Mucosa of descending colon (tissue), 3 donors: ENCODE results near the gene NPRL2. TPM values are rescaled to one million over a fixed set of nuclear protein-coding genes. Genes with fewer than 3 reads are reported as not detected.

ENCODE experiments used
- ATAC-seq: fragments of 200-7000 bp; cut with Tn5 transposase; one replicate; pipeline ENCODE4 v1.9.1; 2020; ENCODE audit warnings: mild to moderate bottlenecking, moderate library complexity
- DNase-seq, 3 donors: peaks; one replicate each; pipeline ENCODE4 v3.0.0-alpha.2; 2020
- H3K36me3 ChIP-seq: fragments of 200-600 bp; one replicate; pipeline ENCODE4 v1.8.0; 2021; ENCODE audit warnings: low read depth, mild to moderate bottlenecking
- H3K4me1 ChIP-seq: fragments of 200-600 bp; one replicate; pipeline ENCODE4 v1.8.0; 2021; ENCODE audit warnings: low read depth, mild to moderate bottlenecking
- H3K4me3 ChIP-seq: fragments of 200-600 bp; one replicate; pipeline ENCODE4 v1.8.0; 2021; ENCODE audit warnings: mild to moderate bottlenecking
- H3K9me3 ChIP-seq: fragments of 200-600 bp; one replicate; pipeline ENCODE4 v1.8.0; 2021; ENCODE audit warnings: mild to moderate bottlenecking
- intact Hi-C, 2 donors: fragments of 100-400 bp; cut with DNase I in 1 of 2; cut with micrococcal nuclease in 1 of 2; formaldehyde crosslinking; loops; one replicate each; pipeline versions ENCODE4 v1.11.0 to v1.11.1; 2022; cut with DNase I, micrococcal nuclease
- total RNA-seq, 3 donors: library from RNA; stranded (reverse); fragmentation: NEBNext Ultra II Directional in 2 of 3; extraction: Animal tissue kit (Norgen Biotek cat#: 25700) in 2 of 3; gene quantifications; one replicate each; pipeline versions ENCODE4 v1.2.1 to v1.2.4, GENCODE V29; 2021 to 2023
- TF ChIP-seq, protein P1 (sequence below): fragments of 200-600 bp; IDR thresholded peaks from one replicate; pipeline ENCODE4 v1.8.0; 2022; ENCODE audit warnings: antibody characterized with exemption, mild to moderate bottlenecking
- donor health status: DM: no; HTN: no; CAD: no; lungs with moderate emphysema.
- donor health status: DM: no; HTN: no; CAD: no.
- donor health status: DM: no; HTN: yes; CAD: no.

Gene NPRL2
- total RNA-seq, 3 donors from 2014 or later: 20.2 to 32.9 (median 25.0) TPM

DNA sequence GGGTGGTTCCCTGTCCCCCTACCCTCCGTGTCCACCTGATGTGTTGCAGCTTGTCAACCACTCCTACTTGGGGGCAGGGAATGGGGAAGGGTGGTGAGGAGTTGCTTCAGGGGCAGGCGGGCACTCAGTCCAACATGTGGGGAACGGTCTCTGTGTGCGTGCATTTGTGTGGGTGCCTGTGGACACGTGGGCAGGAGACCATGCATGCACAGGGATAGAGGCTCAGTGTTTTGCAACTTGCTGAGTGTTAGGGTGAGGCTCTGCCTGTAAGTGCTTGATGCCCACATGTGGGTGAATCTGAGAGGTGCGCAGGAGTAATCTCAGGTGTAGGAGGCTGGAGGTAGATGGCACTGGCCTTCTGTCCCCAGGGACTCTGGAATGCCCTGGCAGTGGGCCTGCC lies 33.2 kb upstream of the NPRL2 start:
- TF ChIP-seq, protein P1, sequence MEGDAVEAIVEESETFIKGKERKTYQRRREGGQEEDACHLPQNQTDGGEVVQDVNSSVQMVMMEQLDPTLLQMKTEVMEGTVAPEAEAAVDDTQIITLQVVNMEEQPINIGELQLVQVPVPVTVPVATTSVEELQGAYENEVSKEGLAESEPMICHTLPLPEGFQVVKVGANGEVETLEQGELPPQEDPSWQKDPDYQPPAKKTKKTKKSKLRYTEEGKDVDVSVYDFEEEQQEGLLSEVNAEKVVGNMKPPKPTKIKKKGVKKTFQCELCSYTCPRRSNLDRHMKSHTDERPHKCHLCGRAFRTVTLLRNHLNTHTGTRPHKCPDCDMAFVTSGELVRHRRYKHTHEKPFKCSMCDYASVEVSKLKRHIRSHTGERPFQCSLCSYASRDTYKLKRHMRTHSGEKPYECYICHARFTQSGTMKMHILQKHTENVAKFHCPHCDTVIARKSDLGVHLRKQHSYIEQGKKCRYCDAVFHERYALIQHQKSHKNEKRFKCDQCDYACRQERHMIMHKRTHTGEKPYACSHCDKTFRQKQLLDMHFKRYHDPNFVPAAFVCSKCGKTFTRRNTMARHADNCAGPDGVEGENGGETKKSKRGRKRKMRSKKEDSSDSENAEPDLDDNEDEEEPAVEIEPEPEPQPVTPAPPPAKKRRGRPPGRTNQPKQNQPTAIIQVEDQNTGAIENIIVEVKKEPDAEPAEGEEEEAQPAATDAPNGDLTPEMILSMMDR: no peak
- ATAC-seq: no peak
- H3K36me3 ChIP-seq: no peaks in the 10 kb centered on the region
- H3K9me3 ChIP-seq: no peaks in the 10 kb centered on the region
- intact Hi-C loops: no loop called here
- no peak for DNase-seq
- H3K4me3 ChIP-seq: no peak overlapping the region
- H3K4me1 ChIP-seq: no peaks in the 10 kb centered on the region

DNA sequence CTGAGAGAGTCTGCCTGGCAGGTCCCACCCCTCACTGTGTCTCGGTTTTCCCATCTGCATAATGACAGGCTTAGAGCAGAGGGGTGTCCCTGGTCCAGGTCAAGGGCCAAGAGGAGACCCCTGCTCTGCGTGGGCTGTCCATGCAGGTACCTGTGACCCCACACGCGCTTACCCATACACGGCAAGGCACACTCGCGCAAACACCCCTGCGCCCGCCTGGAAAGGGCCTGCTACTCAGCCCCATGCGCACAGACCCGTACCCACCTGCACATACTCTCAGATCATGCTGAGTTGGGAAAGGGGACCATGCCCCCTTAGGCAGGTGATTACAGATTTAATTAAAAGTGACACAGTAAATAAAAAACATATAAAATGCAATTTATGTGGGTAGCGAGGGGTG lies 32.1 kb upstream of the NPRL2 start:
- TF ChIP-seq, protein P1: no peak

DNA sequence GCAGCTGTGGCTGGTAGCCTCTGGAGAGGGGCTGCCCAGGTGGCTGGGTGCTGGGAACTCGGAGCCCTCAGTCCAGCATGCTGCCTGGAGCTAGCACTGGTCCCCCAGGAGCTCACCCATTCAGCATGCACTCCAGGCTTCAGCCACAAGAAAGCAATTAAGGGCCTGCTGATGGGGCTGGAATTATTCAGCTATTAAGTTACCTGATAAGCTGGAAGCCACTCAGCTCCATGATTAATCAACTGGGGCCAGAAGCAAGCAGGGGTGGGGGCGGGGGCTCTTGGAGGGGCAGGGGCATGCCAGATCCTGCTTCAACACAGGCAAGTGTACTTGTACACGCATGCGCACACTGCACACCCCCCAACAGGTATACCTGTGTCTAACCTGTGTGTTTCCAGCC lies 30.8 kb upstream of the NPRL2 start:
- TF ChIP-seq, protein P1: no peak
- no peaks in the 10 kb centered on the region for H3K36me3 ChIP-seq
- H3K4me3 ChIP-seq: no peak overlapping the region
- H3K9me3 ChIP-seq: no peaks in the 10 kb centered on the region
- no peaks in the 10 kb centered on the region for H3K4me1 ChIP-seq
- intact Hi-C loops: no loop called here
- ATAC-seq (no peak), DNase-seq (no peak)

More for the DNA sequence above, 32.1 kb upstream of the NPRL2 start:
- Histone ChIP-seq H3K9me3 (no peaks in the 10 kb centered on the region), H3K4me3 (no peak overlapping the region), H3K36me3 (no peaks in the 10 kb centered on the region), H3K4me1 (no peaks in the 10 kb centered on the region)
- no peak for ATAC-seq
- intact Hi-C loops: no loop called here
- no peak for DNase-seq

DNA sequence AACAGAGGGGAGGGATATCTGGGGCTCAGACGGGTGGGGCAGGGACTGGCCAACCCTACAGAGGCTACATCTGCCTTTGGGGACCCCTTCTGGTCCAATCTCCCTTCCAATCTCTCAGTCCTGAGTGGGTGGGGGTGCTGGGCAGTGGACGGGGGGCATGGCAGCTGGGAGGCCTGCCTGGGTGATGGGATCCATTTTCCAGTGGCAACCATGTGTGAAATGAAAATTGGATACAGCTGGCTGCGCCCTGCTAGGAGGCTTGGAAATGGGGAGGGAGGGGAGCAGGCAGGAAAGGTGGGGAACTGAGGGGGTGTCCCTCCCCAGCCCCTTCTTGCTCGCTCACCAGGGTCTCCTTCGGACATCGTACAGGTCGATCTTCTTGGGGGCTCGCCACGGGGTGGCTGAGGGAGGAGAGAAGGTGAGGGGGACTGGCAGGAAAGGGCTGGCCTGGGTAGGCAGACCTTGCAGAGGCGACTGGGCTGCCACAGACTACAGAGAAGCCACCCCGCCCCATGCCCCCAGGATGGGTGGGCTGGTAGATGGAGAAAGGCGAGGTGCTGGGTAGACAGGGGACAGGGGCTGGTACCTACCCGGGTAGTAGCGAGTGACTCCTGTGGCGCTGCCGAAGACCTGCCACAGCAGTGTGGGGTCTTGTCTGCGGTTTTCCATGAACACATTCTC lies 30.0 kb upstream of the NPRL2 start:
- no peak for ATAC-seq
- H3K36me3 ChIP-seq: no peaks in the 10 kb centered on the region
- intact Hi-C loops: no loop called here

DNA sequence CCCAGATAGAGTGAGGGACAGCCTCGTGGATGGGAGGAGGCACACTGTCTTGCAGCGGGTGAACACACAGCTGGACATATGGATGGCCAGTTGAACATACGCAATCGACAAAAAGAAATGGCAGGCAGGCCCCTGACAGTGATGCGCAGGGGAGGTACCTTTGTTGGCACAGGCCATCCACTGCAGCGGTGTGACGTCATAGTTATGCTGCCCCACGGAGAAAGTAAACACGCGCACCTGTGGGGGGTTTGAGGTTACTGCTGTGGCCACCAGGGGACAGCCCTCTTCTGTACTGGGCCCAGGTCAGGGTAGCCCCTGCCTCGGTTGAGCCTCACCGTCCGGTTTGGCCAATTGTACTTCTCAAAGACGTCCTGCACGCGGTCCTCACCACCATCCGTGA lies 28.2 kb upstream of the NPRL2 start:
- DNase-seq (no peak), ATAC-seq (no peak)
- Histone ChIP-seq H3K36me3 (no peaks in the 10 kb centered on the region), H3K4me3 (no peak overlapping the region), H3K4me1 (no peaks in the 10 kb centered on the region), H3K9me3 (no peaks in the 10 kb centered on the region)
- intact Hi-C loops: no loop called here
- TF ChIP-seq, protein P1: no peak

More for the DNA sequence above, 30.0 kb upstream of the NPRL2 start:
- Histone ChIP-seq H3K4me1 (no peaks in the 10 kb centered on the region), H3K9me3 (no peaks in the 10 kb centered on the region), H3K4me3 (no peak overlapping the region)
- no peak for DNase-seq
- TF ChIP-seq, protein P1: no peak

DNA sequence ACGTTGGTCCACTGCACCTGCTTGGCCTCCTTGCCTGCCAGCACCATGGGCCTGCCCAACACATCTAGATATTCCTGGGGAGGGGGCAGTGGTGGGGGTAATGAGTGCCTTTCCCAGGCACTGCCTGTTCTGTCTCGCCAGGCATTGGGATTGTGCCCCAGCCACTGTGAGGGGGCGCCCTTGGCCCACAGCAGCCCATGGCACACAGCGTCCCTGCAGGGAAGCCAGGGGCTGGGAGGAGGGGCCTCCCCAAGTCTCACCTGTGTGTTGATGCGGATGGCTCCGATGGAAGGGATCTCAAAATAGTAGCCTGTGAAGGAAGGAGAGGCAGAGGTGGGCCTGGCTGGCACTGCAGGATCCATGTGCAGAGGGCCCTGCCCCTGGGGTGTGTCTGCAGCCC lies 27.4 kb upstream of the NPRL2 start:
- Histone ChIP-seq H3K9me3 (no peaks in the 10 kb centered on the region), H3K36me3 (no peaks in the 10 kb centered on the region), H3K4me3 (no peak overlapping the region), H3K4me1 (no peaks in the 10 kb centered on the region)
- DNase-seq (no peak), ATAC-seq (no peak)
- intact Hi-C loops: no loop called here
- TF ChIP-seq, protein P1: no peak
